Measurements from ENCODE around the gene MS4A18. TPM values are rescaled to one million over a fixed set of nuclear protein-coding genes. Genes with fewer than 3 reads are reported as not detected.

The MS4A18 gene
- total and polyA plus RNA-seq, 10 of the 15 experiments (the other 5 are each of a cell fraction or from before 2014, with no cell fraction given): not detected

DNA sequence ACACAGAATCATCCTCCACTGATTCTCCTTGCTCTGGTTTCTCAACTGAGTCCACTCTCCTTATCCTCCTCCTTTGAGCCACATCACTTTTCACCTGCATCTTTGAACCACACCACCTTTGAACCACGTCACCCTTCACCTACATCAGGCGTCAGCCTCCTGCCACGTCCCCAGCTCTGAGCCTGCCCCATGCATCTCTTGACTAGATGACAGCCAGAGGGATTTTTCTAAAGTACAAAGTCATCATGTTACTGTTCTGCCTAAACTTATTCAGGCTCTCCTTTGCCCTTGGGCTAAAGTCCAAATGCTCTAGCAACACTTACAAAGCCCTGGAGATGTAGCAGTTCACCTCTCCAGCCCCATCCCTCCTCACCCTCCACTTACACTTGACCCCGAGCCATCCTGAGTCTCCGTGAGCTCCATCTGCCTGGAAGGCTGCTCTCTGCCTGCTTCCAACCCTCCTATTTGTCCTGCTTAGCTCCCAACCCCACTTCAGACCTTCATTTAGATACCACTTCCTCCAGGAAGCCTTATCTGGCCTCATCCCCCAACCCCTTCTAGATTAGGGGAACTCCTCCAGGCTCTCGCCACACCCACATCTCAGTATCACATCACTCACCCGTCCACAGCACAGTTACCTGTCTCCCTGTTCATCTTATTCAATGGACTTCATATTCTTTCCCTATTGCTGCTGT lies 56.9 kb downstream of the MS4A18 start:
- FAIRE-seq (no peak), ATAC-seq (peak; percentile 77), DNase-seq (ENCODE audit: low read depth, low spot score) (no peak)
- intact Hi-C loops (cut with micrococcal nuclease; ENCODE audit: unreplicated experiment) (no loop called here), in situ Hi-C loops (cut with MboI) (no loop called here)
- no TSS peak for BruUV-seq (replicated peaks)
- SMC1A ChIA-PET (ENCODE audit: uncharacterized antibody, unreplicated experiment): interaction anchor here (7.6 to 12.5 kb wide), 3 partner anchors 18 to 107 kb away, joined by 46 to 143 read pairs (median 49); no protein-coding TSS in a partner anchor
- Histone ChIP-seq H3K9me3 (replicated peaks; ENCODE audit: control insufficient read depth, insufficient read depth, low read length) (no peaks in the 10 kb centered on the region), H3K36me3 (ENCODE audit: control insufficient read depth in 2 of 2, insufficient read depth in 2 of 2, low read length in 1 of 2) (no peaks in the 10 kb centered on the region), H3K9ac (ENCODE audit: control insufficient read depth, insufficient read depth, low read length) (no peak overlapping the region), H3K79me2 (ENCODE audit: control insufficient read depth, insufficient read depth, low read length) (no peaks in the 10 kb centered on the region), H3K27me3 (replicated peaks in 1 of 2; ENCODE audit: control insufficient read depth in 2 of 2, insufficient read depth in 2 of 2, low read length in 1 of 2) (no peaks in the 10 kb centered on the region), H2AFZ (ENCODE audit: control insufficient read depth, low read depth, low read length) (peak overlapping the region; percentile 32), H3K4me1 (ENCODE audit: control insufficient read depth, insufficient read depth, low read length) (peaks cover 7% of the 10 kb centered on the region), H4K20me1 (ENCODE audit: control insufficient read depth, insufficient read depth) (no peaks in the 10 kb centered on the region), H3K27ac (ENCODE audit: control insufficient read depth, insufficient read depth) (no peak overlapping the region), H3K4me2 (ENCODE audit: control insufficient read depth, insufficient read depth) (no peak overlapping the region), H3K4me3 (no peak overlapping the region)
- RAD21 ChIA-PET (ENCODE audit: unreplicated experiment): interaction anchor here (1.0 to 1.9 kb wide), 6 partner anchors 10 to 51 kb away, joined by 3 to 6 read pairs (median 3); no protein-coding TSS in a partner anchor
- POLR2A ChIA-PET: no interaction called here
- TF ChIP-seq FOS (IDR thresholded peaks at IDR 0.05; ENCODE audit: borderline replicate concordance, extremely low read depth, insufficient read length): no peak
- TF ChIP-seq ZBTB40 (IDR thresholded peaks at IDR 0.05; ENCODE audit: borderline replicate concordance): no peak
- TF ChIP-seq SRF (IDR thresholded peaks at IDR 0.05; ENCODE audit: low read depth in 2 of 2, low read length in 2 of 2): 0 out of 4 replicates have a peak, but pooled peaks of 1 of the 2 experiments have one; percentile 25
- no peak for TF ChIP-seq NRF1 (conservative IDR thresholded peaks at IDR 0.05; ENCODE audit: low read depth, low read length)
- CTCF ChIA-PET: interaction anchor here (0.6 to 9.3 kb wide), 6 partner anchors 11 to 118 kb away, joined by 3 to 184 read pairs (median 16); no protein-coding TSS in a partner anchor
- 27% methylated on average over 7 of the region's 7 CpGs for WGBS (ENCODE audit: insufficient coverage, insufficient replicate concordance, low lambda C conversion rate, missing lambda C conversion rate)
